Right kidney (tissue), 9 donors: ENCODE data around the gene E2F1.
A peak's percentile ranks its signal among the peaks of the same experiment; 100 is the strongest.

ENCODE experiments used
- DNase-seq: peaks from one replicate; pipeline ENCODE4 v3.0.0-alpha.2; 2016
- long read RNA-seq, 8 donors: transcript quantifications; one replicate each; lab custom pipeline, GENCODE V29; 2026

The E2F1 gene, protein sequence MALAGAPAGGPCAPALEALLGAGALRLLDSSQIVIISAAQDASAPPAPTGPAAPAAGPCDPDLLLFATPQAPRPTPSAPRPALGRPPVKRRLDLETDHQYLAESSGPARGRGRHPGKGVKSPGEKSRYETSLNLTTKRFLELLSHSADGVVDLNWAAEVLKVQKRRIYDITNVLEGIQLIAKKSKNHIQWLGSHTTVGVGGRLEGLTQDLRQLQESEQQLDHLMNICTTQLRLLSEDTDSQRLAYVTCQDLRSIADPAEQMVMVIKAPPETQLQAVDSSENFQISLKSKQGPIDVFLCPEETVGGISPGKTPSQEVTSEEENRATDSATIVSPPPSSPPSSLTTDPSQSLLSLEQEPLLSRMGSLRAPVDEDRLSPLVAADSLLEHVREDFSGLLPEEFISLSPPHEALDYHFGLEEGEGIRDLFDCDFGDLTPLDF
- long read RNA-seq, donor 1, partial matches to known transcripts = 0 of 1 reads
- long read RNA-seq, donor 1, other reads (novel, unspliced or antisense) = 0 of 1 reads
- long read RNA-seq, donor 2, partial matches to known transcripts = 0 of 3 reads
- long read RNA-seq, donor 2, other reads (novel, unspliced or antisense) = 0 of 3 reads
- long read RNA-seq, donor 3, partial matches to known transcripts = 0 of 2 reads
- long read RNA-seq, donor 3, other reads (novel, unspliced or antisense) = 0 of 2 reads
- long read RNA-seq, donor 4 = 0 reads
- long read RNA-seq, donor 5, partial matches to known transcripts = 0 of 4 reads
- long read RNA-seq, donor 5, other reads (novel, unspliced or antisense) = 0 of 4 reads
- long read RNA-seq, donor 6, partial matches to known transcripts = 0 of 3 reads
- long read RNA-seq, donor 6, other reads (novel, unspliced or antisense) = 0 of 3 reads
- long read RNA-seq, donor 7, transcript E2F1-201 (7 exons, 2,503 nt) = major isoform, 5 of 5 reads
- long read RNA-seq, donor 7, partial matches to known transcripts = 0 of 5 reads
- long read RNA-seq, donor 7, other reads (novel, unspliced or antisense) = 0 of 5 reads
- long read RNA-seq, donor 8, partial matches to known transcripts = 5 of 7 reads
- long read RNA-seq, donor 8, other reads (novel, unspliced or antisense) = 0 of 7 reads

DNA sequence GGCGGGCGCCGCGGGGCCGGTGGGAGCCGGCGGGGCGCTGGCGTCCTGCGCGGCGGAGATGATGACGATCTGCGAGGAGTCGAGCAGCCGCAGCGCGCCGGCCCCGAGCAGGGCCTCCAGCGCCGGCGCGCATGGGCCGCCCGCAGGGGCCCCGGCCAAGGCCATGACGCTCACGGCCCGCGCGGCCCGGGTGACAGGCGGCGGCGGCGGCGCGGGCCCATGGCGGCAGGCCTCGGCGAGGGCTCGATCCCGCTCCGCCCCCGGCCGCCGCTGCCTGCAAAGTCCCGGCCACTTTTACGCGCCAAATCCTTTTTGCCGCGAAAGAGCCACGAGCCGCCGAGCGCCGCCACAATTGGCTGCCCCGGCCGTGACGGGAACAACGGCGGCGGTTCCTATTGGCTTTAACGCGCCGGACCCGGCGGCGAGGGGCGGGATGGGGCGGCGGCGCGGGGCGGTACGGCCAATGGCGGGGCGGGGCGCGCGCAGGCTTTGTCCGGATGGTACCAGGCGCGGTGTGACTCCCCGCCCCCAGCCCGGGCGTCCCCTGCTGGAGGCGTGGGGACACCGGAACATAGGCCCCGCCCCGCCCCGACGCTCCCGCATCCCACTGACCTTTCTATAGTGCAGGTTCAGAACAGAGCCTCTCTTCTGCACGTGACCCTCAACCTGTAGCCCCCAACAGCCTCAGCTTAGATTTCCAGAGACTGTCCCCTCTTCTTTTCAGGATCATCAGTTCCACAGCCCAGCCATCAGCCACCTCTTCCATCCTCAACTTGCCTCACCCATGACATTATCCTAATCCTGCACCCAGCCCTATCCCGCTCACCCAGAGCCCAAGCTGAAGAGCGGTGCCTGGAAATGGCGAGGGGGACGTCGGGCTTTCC is at the start of gene E2F1:
TSS of gene E2F1 (minus strand) at position 286 of the 884 bp plus-strand sequence. CDS start at position 165, 121 bp downstream.
- peak; percentile 61 for DNase-seq

DNA sequence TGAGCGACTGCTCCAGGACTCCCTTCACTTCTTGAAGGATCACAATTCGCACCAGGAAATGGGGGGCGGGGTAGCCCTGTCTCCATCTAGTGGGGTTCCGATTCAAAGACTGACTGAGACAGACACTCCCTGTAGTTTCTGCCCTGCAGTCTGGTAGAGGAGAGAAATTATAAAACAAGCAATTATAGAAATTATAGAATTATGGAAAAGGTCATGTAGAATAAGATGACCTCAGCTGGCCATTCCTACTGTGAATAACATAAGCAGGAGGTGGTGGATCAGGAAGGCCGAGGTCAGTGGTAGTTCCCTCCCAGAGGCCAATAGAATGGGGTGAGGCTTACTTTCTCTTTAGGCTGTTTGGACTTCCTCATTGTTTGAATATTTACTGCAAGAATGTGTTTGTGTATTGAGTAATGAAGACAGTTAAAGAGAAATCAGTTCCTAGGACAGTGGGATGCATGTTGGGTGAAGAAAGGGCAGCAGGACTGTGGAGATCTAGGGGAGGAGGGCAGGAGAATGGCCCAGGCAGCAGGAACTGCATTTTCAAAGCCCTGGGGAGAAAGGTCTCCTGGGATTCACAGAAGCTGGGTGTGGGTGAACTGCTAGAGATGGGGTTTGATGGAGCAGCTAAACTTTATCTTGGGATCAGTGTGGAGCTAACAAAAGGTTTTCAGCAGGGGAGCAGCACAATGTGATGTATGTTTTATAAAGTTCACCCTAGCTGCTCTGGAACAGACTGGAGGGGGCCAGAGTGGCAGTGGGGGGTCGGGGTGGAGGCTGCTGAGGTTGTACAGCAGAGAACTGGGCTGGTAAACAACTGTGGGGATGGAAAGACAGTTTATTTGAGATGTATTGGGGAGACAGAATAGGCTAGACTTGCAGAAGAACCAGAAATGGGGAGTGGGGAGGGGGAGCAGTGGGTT is 47.7 kb upstream of the E2F1 start:
- peak; percentile 43 for DNase-seq

DNA sequence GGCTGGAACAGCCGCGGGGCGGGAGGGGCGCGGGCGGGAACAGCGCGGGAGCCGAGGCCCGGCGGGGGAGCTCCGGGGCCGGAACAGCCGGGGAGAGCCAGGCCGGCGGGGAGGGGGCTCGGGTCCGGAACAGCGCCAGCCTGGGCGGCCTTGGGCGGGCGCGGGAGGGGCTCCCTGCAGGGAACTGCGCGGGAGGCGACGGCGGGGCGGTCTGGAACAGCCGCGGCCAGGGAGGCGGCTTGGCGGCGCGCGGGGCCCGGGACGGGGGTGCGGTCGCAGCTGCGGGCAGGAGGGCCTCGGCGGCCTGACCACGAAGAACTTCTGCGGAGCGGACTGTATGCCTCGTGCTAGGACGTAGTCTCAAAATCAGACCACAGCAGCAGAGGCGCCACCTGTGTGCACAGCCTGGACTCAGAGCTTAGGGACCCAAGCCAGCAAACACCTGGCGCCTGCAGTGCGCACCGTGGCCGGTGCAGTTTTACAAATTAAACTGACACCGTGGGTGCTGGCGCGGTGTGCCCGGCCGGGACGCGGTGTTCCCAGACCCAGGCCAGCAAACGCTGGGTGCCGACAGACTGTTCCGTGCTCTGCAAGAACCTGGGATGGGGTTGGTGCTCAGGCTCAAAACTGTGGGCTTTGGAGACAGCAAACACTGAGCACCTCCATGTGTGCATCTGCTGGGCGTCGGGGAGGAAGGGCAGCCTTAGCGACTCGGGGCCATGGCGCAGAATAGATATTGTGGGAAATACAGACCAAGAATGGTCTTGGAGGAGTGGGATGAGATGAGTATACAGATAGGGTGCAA is 46.2 kb upstream of the E2F1 start:
- peak; percentile 88 for DNase-seq

DNA sequence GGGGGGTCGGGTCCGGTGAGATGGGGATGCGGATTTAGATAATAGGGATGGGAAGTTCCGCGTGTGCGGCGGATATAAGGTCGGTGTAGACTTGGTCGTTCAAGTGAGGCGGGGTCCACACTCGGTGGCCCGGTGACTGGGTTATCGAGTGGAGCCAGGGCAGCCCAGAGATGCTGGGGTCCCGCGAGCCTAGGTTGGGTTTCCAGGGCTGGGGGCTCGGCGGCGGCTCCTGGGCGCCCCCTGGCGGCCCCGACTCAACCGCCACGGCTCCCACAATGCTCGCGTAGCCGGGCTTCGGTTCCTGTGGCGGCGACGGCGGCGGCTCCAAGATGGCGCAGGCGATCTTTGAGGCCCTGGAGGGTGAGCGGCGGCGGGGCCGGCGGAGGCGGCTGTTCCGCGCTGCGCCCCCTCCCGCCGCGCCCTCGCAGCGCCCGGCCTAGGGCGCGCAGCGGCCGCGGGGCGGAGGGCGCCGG is 45.5 kb upstream of the E2F1 start, which contains the start of gene ZNF341:
TSS of gene ZNF341 (plus strand) at position 304 of the 473 bp plus-strand sequence. CDS start at position 330, 26 bp downstream.
- DNase-seq = peak; percentile 88

DNA sequence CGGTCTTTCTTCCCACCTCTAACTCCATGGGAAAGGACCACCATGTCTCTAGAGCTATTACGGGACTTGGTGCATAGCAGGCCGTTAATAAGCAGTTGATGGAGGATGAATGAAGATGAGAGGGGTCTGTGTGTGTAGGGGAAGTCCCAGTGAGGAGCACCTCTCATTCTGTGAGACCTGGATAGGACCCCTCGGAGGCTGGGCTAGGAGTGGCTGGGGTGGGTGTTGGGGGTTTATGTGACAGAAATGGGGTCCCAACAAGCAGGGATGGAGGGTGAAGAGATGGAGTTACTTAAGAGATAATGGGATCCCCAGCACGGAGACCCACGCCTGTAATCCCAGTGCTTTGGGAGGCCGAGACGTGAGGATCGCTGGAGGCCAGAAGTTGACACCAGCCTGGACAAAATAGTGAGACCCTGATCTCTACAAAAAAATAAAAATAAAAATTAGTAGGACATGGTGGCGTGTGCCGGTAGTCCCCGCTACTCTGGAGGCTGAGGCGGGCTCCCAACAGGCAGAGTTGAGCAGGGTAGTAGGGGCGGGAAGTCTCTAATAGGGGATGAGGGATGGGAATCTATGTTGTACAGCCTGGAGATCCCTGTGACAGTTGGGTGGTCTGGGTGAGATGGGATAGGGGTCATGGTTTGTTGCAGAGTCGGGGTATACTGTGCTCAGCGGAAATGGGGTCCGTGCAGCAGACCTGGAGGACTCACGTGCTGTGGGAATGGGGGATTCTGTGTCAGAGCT is 44.9 kb upstream of the E2F1 start:
- no peak for DNase-seq

DNA sequence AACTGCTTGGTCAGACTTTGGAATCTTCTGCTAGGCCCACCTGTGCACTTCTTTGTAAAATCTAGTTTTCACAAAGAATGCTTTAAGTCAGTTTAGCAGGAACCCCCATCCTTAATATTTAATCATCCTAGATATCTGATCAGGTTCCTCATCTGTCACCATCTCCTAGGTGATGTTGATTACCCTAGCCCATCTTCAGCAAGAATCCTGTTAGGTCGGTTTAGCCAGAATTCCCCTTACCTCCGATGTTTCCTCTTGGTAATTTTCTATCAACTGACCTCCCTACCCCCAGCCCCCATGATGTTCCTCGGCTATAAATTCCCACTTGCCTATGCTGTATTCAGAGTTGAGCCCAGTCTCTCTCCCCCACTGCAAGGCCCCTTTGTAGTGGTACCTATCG is 42.9 kb upstream of the E2F1 start:
- no peak for DNase-seq

DNA sequence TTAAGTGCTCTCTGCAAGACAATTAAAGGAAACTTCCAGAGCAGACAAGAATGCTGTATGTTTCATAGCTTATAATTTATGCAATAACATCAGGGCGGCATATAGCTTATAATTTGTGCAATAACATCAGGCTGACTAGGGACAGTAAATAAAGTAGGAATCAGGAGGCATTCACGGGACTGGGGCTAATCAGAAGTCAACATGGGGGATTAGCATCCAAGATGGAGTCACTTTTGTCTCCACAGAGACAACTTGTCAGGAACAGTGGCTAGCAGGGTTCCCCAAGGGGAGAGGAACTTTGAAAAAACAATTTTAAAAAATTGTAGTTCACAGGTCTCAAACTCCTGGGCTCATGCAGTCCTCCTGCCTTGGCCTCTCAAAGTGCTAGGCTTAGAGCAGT is 42.3 kb upstream of the E2F1 start:
- DNase-seq = no peak

DNA sequence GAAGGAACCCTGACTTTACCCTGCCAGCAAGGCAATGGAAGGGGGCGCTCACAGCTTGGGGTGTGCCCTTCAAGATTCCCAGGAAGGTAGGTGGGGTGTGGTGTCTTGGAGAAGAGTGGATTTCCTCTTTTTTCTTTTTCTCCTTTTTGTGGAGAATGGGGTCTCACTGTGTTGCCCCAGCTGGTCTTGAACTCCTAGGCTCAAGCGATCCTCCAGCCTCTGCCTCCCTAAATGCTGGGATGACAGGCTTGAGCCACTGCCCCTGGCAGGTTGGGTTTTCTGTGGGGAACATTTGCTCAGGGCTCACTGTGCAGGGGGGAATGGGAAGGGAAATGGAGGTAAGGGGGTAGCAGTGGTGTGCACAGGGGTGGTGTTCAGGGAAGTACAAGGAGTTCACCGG is 41.6 kb upstream of the E2F1 start:
- no peak for DNase-seq

DNA sequence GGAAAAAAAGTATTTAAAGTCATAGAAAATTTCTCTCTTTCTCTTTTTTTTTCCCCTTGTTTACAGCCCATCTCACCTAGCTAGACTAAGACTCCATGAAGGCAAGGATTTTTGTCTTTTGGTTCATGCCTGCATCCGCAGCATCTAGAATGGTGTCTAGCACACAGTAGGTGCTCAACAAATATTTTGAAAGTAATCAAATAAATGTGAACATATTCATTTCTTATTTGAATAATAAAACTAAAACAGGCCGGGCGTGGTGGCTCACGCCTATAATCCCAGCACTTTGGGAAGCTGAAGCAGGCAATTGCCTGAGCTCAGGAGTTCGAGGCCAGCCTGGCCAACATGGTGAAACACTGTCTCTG is 40.9 kb upstream of the E2F1 start:
- DNase-seq = no peak

DNA sequence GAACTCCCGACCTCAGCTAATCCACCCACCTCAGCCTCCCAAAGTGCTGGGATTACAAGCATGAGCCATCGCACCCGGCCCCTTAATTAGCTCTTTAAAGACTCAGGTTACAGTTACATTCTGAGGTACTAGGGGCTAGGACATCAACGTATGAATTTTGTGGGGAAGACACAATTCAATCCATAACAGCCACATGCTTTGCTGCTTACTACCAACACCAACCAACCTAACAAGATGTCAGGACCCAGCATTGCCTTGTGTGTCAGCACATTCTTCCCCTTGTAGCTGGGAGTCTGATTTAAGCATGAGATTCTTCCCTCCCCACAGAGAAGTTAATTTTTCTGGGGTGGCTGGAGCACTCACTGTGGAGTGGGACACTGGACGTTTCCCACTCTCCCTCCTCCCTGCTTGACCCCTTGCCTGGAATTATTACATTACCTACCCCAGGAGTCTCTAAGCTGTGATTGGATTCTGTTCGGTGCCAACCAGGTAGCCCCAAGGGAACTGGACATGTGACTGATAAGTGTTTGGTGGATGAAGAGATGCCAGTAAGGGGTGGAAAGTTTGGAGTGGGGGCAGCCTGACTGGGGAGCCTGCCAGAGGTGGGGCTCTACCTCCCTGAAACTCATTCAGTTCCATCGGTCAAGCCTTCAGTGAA is 39.6 kb upstream of the E2F1 start:
- DNase-seq = no peak

DNA sequence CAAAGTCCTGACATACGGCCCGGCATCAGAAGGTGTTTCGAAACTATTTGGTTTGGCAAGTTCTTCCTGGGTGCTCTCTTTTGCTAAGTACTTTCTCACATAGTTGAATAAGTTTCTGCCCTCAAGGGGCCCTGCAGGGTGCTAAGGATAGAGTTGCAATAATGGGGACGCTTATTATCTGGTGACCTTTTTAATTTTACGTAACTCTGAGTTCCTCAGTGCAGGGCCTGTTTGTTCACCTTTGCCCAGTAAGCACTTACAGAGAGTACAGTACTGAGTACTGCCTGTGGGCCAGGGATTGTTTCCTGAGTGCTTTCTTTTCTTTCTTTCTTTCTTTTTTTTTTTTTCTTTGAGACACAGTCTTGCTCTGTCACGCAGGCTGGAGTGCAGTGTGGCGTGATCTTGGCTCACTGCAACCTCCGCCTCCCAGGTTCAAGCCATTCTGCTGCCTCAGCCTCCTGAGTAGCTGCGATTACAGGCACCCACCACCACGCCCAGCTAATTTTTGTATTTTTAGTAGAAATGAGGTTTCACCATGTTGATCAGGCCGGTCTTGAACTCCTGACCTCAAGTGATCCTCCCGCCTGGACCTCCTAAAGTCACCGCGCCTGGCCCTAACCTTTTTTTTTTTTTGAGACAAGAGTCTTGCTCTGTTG is 38.4 kb upstream of the E2F1 start:
- no peak for DNase-seq

DNA sequence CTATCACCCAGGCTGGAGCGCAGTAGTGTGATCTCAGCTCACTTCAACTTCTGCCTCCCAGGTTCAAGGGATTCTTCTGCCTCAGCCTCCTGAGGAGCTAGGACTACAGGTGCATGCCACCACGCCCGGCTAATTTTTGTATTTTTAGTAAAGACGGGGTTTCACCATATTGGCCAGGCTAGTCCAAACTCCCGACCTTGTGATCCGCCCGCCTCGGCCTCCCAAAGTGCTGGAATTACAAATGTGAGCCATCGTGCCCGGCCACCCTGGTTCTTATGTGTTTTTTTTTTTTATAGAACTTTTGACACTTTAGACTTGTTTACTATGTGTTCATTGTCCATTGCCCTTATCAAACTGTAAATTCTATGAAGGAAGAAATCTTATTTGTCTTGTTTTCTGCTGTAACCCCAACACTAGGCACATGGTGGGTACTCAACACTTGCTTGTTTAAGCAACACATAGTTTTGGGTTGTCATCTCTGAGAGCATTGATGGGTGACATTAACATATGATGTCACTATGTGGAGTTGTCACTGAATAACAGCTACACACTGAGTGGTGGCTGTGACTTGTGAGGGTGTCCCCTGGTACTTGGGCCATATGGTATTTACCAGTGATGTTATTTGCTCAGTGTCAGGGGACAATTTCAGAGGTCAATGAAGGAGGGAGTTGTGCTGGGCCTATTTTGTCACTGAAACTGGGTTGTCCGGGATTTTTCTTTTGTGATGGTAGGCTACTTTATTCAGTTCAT is 35.4 kb upstream of the E2F1 start:
- DNase-seq = no peak

DNA sequence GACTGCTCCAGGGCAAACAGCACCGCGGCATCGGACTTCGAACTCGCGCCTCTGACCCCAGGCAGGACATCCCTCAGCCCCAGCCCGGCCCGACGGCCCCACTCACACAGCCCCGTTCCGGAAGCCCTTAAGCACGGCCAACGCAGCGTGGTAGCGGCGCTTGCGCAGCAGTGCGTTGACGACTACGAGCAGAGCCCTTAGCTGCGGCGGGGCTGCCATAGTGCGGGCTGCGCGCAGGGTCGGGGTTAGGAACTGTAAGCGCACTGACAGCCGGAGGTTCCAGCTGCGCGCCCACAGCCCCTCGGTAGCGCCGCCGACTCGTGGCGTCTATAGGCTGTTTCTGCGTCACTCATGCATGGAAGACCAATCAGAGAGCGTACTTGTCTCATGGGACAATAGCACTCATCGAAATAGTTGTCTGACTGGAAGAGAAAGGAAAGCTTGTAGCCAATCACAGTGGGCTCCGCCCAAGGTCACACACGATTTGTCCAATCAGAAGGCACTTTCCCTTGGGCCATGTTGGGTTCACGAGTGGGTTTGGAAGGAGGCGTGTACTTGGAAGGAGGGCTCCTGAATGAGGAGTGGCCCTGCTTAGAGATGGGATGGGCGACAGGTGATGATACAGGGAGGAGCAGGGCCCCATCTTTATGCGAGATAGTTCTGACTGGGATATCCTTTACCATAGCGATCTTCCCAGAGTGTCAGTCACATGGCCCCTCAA is 34.0 kb upstream of the E2F1 start, which contains the start of gene PXMP4:
TSS of gene PXMP4 (minus strand) at position 322 of the 721 bp plus-strand sequence. CDS start at position 219, 103 bp downstream.
- peak; percentile 75 for DNase-seq

DNA sequence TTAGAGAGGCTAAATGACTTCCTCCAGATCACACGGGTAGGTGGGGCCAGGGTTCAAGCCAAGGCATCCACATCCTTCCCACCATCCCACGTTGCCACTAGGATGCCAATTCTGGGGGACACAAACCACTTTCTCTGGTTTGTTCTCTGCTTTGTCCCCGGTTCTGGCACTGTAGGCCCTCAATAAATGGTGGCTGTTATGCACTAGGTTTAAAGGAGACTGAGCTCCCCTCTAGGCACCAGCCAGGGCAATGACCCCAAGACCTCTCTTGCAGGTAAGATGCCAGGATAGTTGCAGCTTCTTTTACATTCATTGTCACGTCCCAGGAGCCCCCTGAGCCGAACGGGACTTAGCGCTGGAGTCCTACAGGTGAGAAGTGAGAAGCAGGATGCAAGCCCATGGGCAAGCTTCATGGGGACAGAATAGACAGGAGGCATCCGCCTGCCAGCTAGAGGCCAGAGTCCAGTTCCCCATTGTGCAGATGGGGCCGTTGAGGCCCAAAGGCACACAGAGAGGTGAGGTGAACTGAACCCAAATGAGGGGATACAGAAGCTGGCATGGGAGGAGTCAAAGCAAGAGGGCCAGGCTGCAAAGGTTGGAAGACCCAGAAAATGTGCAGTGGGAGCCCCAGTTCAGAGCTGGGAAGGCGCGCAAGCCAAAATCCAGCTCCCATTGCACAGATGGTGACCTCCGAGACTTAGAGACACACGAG is 33.2 kb upstream of the E2F1 start:
- no peak for DNase-seq

DNA sequence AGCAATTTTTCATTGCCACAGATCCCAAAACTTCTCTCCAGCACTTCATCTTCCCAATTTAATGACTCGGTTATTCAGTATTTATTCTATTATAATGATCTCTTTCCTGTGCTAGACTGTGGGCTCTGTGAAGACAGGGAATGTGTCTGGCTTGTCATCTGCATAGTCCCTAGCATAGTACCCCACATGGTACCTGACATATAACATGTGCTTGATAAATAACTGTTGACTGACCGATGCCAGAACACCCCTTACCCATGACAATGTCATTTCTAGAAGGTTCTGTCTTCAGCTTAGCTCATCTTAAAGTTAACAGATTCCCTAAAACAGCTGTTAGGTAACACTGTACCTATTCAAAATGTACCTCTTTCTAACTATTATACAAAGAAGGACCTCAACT is 30.3 kb upstream of the E2F1 start:
- DNase-seq = no peak
